Natural killer cell (primary cell): ENCODE results near the gene MSANTD2. TPM values are rescaled to one million over a fixed set of nuclear protein-coding genes. Genes with fewer than 3 reads are reported as not detected.
A peak's percentile ranks its signal among the peaks of the same experiment; 100 is the strongest.

Source experiments
- ATAC-seq, 3 donors: fragments of 150-1000 bp in 2 of 3; fragments of 200-7000 bp in 1 of 3; cut with Tn5 transposase; 1 replicate in 1 of 3; 2 replicates in 2 of 3; pipeline ENCODE4 v1.10.0; 2021; ENCODE audit warnings: mild to moderate bottlenecking in 2 of 3, moderate library complexity in 2 of 3
- DNase-seq, 2 donors: peaks; one replicate each; pipeline versions ENCODE4 v3.0.0 to v3.0.0-alpha.2; 2013 to 2021; ENCODE audit warnings: mixed read lengths in 1 of 2
- H3K27ac ChIP-seq: one replicate; pipeline ENCODE4 v1.5.1; 2013; ENCODE audit warnings: mild to moderate bottlenecking, low read length
- H3K27me3 ChIP-seq: one replicate; pipeline ENCODE4 v1.6.1; 2013; ENCODE audit warnings: low read length; ENCODE audit not compliant: control insufficient read depth, insufficient read depth
- H3K36me3 ChIP-seq: one replicate; pipeline ENCODE4 v1.6.1; 2013; ENCODE audit warnings: low read length; ENCODE audit not compliant: control insufficient read depth, insufficient read depth
- H3K4me1 ChIP-seq: one replicate; pipeline ENCODE4 v1.6.1; 2013; ENCODE audit warnings: low read length; ENCODE audit not compliant: control insufficient read depth, insufficient read depth
- H3K4me3 ChIP-seq: one replicate; pipeline ENCODE4 v1.5.1; 2013; ENCODE audit warnings: low read length
- H3K9me3 ChIP-seq: one replicate; pipeline ENCODE4 v1.6.1; 2013; ENCODE audit warnings: low read length; ENCODE audit not compliant: control insufficient read depth, insufficient read depth
- H3K27ac Mint-ChIP-seq, 2 donors: one replicate each; pipeline ENCODE4 v1.8.0; 2022; ENCODE audit warnings: mild to moderate bottlenecking in 2 of 2, mixed read lengths in 2 of 2, moderate library complexity in 1 of 2
- H3K27me3 Mint-ChIP-seq, 2 donors: one replicate each; pipeline ENCODE4 v1.8.0; 2022; ENCODE audit warnings: low read depth in 2 of 2, mixed read lengths in 2 of 2
- H3K36me3 Mint-ChIP-seq: one replicate; pipeline ENCODE4 v1.8.0; 2022; ENCODE audit warnings: mixed read lengths
- H3K4me1 Mint-ChIP-seq, 2 donors: one replicate each; pipeline ENCODE4 v1.8.0; 2022; ENCODE audit warnings: mixed read lengths in 2 of 2
- H3K4me3 Mint-ChIP-seq: one replicate; pipeline ENCODE4 v1.8.0; 2022; ENCODE audit warnings: mild to moderate bottlenecking, moderate library complexity, mixed read lengths
- H3K9me3 Mint-ChIP-seq, 2 donors: one replicate each; pipeline ENCODE4 v1.8.0; 2022; ENCODE audit warnings: mixed read lengths in 2 of 2
- CTCF ChIP-seq: fragments of 200-600 bp; IDR thresholded peaks from one replicate; pipeline ENCODE4 v1.8.0; 2022; ENCODE audit warnings: antibody characterized with exemption
- WGBS: methylation state at CpG from one replicate; pipeline ENCODE4 v1.1.7; 2013; ENCODE audit warnings: missing lambda C conversion rate; ENCODE audit not compliant: insufficient coverage; 5-methylcytosine and 5-hydroxymethylcytosine counted together
- intact Hi-C: fragments of 100-400 bp; cut with micrococcal nuclease; formaldehyde crosslinking; loops from one replicate; pipeline ENCODE4 v1.14.2; 2022
- total RNA-seq, 4 donors: library from RNA; stranded (reverse); fragments of 120-200 nt in 1 of 4; gene quantifications; one replicate each; pipeline versions ENCODE4 v1.2.3 to v1.2.4, GENCODE V29; 2013 to 2022

The MSANTD2 gene
- total RNA-seq, 3 donors from 2014 or later (not counting 1 experiment from before 2014, with no cell fraction given) = 10.1 to 14.1 (median 13.3) TPM

- no peak overlapping the region for H3K27ac ChIP-seq
- DNase-seq = no peak
- H3K36me3 Mint-ChIP-seq = no peaks in the 10 kb centered on the region
- peaks cover 8% of the 10 kb centered on the region for H3K4me1 ChIP-seq
- no peaks in the 10 kb centered on the region for H3K36me3 ChIP-seq
- TF ChIP-seq CTCF = no peak
- no peaks in the 10 kb centered on the region for H3K9me3 ChIP-seq
- ATAC-seq = no peak
- peaks cover 0 to 4% of the 10 kb centered on the region in 2 donors for H3K4me1 Mint-ChIP-seq
- peaks cover 63% of the 10 kb centered on the region for H3K27me3 ChIP-seq
- H3K4me3 ChIP-seq = no peak overlapping the region
- intact Hi-C loops = no loop called here
- no peak overlapping the region for H3K27ac Mint-ChIP-seq
- no peak overlapping the region for H3K4me3 Mint-ChIP-seq
- 15% methylated on average over 8 of the region's 8 CpGs for WGBS
- no peaks in the 10 kb centered on the region for H3K9me3 Mint-ChIP-seq
- H3K27me3 Mint-ChIP-seq = peaks cover 74 to 92% of the 10 kb centered on the region in 2 donors
Measured at GRCh38 chr11:124843616-124843910, 43.4 kb upstream of the MSANTD2 start.

GRCh38 chr11:124842305-124842704 is 42.1 kb upstream of the MSANTD2 start:
- Histone ChIP-seq H3K9me3 (no peaks in the 10 kb centered on the region), H3K4me3 (no peak overlapping the region), H3K27me3 (peaks cover 65% of the 10 kb centered on the region), H3K4me1 (peaks cover 8% of the 10 kb centered on the region), H3K36me3 (no peaks in the 10 kb centered on the region), H3K27ac (no peak overlapping the region)
- peaks cover 71 to 89% of the 10 kb centered on the region in 2 donors for H3K27me3 Mint-ChIP-seq
- no peaks in the 10 kb centered on the region for H3K9me3 Mint-ChIP-seq
- no peak for TF ChIP-seq CTCF
- 45% methylated on average over 4 of the region's 4 CpGs for WGBS
- peaks cover 0 to 4% of the 10 kb centered on the region in 2 donors for H3K4me1 Mint-ChIP-seq
- intact Hi-C loops = no loop called here
- no peaks in the 10 kb centered on the region for H3K36me3 Mint-ChIP-seq
- H3K27ac Mint-ChIP-seq = no peak overlapping the region
- no peak overlapping the region for H3K4me3 Mint-ChIP-seq
- ATAC-seq (no peak), DNase-seq (no peak)

GRCh38 chr11:124841840-124842239 is 41.6 kb upstream of the MSANTD2 start:
- Mint-ChIP-seq H3K4me1 (peaks cover 0 to 4% of the 10 kb centered on the region in 2 donors), H3K9me3 (no peaks in the 10 kb centered on the region), H3K27me3 (peaks cover 67 to 85% of the 10 kb centered on the region in 2 donors), H3K36me3 (no peaks in the 10 kb centered on the region), H3K4me3 (no peak overlapping the region), H3K27ac (no peak overlapping the region)
- DNase-seq (no peak), ATAC-seq (no peak)
- H3K9me3 ChIP-seq = no peaks in the 10 kb centered on the region
- H3K4me3 ChIP-seq = no peak overlapping the region
- peaks cover 64% of the 10 kb centered on the region for H3K27me3 ChIP-seq
- H3K27ac ChIP-seq = no peak overlapping the region
- WGBS = 21% methylated on average over 2 of the region's 2 CpGs
- no peak for TF ChIP-seq CTCF
- H3K4me1 ChIP-seq = peaks cover 11% of the 10 kb centered on the region
- intact Hi-C loops = no loop called here
- no peaks in the 10 kb centered on the region for H3K36me3 ChIP-seq

- no peak overlapping the region for H3K27ac Mint-ChIP-seq
- 60% methylated on average over 1 of the region's 3 CpGs for WGBS
- no peaks in the 10 kb centered on the region for H3K9me3 ChIP-seq
- TF ChIP-seq CTCF = no peak
- intact Hi-C loops = no loop called here
- H3K27me3 ChIP-seq = peaks cover 59% of the 10 kb centered on the region
- H3K9me3 Mint-ChIP-seq = no peaks in the 10 kb centered on the region
- DNase-seq = no peak
- H3K27me3 Mint-ChIP-seq = peaks cover 65 to 82% of the 10 kb centered on the region in 2 donors
- H3K36me3 ChIP-seq = no peaks in the 10 kb centered on the region
- no peak for ATAC-seq
- H3K4me1 ChIP-seq = peaks cover 18% of the 10 kb centered on the region
- H3K4me3 ChIP-seq = no peak overlapping the region
- H3K4me3 Mint-ChIP-seq = peak overlapping the region; percentile 32
- H3K4me1 Mint-ChIP-seq = peaks cover 3 to 7% of the 10 kb centered on the region in 2 donors
- no peaks in the 10 kb centered on the region for H3K36me3 Mint-ChIP-seq
- no peak overlapping the region for H3K27ac ChIP-seq
Measured at GRCh38 chr11:124841201-124841600, 41.0 kb upstream of the MSANTD2 start.
